IPS DF 4.7 (cell line): ENCODE measurements around the gene TMEM89.

Source experiments
- DNase-seq: peaks from one replicate; pipeline ENCODE4 v3.0.0-alpha.2; 2013; ENCODE audit warnings: low spot score; ENCODE audit errors: extremely low read depth

Gene TMEM89

DNA sequence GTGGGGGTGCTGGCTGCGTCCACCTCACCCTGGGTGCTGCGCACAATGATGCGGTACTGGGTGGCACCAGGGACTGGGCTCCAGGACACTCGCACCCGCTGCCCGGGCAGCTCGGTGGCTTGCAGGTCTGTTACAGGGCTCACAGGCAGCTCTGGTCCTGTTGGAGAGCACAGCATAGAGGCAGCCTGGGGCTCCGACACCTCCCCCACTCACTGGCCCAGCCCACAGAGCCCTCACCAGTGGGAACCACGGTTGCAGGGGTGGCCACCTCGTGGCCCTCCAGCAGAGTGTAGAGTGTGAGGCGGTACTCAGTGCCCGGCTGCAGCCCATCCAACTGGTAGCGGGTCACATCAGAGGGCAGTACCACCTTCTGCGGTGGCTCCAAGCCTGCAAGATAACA lies 30.1 kb downstream of the TMEM89 start:
- no peak for DNase-seq

DNA sequence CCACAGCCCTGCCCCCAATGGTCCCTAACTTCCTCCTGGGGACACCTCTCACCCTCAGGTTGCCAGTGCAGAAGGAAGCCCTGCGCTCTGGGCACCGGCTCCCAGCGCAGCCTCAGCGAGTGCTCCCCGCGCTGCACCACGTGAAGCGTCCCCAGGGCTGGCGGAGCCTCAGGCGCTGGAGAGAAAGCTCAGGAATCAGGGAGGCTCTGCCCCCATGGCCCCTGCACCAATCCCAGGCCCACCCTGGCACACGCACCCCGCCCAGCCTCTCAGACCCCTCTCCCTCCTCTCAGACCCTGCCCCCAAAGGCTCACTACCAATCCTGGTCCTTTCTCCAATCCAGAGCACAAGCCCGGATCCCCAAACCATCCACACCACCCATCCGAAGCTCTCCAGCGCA lies 33.3 kb downstream of the TMEM89 start:
- no peak for DNase-seq

DNA sequence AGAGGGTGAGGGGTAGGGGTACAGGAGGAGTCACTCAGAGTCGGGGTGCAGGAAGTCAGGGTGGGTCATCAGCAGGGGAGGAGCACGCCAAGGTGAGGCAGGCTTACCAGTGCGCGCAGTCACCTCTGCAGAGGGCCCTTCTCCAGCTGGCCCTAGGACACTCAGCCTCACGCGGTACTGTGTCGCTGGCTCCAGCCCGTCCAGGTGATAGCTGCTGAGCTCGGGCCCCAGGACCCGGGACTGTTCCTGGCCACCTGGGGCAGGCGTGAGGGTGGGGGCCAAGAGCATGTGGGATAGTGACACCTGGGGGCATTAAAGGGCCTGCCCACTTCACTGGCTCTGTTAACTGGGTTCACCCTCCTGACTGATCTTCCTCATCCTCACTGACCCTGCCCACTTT lies 33.9 kb downstream of the TMEM89 start:
- no peak for DNase-seq

DNA sequence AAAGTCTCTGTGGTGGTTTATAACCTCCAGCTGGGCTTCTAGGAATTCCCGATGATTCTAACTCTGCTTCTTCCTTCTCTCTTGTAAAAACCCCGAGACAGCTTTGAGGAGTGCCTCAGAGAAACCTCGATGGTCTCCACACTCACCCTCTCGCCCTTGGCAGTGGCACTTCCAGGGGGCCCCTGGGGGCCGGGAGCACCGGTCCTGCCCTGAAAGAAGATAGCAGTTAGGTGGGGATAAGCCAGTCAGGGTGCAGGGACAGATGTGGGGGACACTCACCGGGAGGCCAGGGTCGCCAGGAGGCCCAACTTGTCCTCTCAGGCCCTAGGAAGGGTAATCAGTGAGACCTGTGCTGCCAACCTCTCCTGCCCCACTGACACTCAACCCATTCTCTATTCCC lies 36.2 kb downstream of the TMEM89 start:
- DNase-seq, result no peak

DNA sequence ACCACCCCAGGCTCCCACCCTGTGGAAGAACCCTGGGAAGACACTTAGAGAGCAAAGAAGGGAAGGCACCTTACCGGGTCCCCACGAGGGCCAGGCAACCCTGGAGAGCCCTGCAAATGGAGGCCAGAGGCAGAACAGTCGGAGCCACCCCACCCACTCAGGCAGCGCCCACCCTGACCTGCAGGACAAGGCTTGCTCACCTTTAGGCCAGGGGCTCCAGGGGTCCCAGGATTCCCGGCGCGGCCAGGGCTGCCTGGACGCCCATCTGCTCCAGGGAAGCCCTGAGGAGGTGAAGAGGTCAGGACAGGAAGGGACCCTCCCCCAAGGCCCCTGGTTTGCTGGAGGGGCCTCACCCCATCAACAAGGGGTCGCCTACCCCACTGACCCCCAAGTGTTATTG lies 36.7 kb downstream of the TMEM89 start:
- DNase-seq, result no peak

DNA sequence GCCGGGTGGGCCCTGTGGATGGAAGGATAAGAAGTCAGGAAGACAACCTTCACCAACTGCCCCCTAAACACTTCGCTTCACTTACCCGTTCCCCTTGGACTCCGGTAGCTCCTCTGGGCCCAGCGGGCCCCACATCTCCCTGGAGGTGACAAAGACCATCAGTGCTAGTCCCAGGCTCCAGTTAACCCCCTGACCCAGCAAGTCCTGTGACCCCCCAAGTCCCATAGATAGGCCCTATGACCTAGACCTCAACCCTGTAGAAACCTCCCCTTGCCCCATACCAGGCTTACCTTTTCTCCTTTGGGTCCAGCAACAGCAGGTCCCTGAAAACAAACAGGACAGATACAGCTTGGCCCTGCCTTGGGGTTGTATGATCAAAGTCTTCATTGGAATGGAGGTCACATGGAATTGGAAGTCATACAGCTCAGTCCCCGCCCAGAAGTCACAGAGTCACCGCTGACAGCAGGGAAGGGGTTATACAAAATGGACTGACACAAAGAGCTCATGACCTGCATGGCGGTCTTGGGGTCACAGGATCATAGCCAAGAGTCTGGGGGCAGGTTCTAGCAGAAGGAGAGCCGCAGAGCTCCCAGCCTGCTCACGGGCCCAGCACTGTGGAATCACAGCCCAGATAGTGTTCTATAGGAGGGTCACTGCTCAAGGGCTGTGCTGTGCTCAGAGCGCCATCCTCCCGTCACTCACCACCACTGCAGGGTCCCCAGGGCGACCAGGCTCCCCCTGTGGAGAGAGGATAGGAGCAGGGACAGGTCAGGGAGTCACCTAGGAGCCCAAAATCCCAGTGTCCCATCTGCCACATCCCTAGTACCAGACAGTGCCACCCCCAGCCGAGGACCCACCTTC lies 39.7 kb downstream of the TMEM89 start:
- DNase-seq, result no peak

DNA sequence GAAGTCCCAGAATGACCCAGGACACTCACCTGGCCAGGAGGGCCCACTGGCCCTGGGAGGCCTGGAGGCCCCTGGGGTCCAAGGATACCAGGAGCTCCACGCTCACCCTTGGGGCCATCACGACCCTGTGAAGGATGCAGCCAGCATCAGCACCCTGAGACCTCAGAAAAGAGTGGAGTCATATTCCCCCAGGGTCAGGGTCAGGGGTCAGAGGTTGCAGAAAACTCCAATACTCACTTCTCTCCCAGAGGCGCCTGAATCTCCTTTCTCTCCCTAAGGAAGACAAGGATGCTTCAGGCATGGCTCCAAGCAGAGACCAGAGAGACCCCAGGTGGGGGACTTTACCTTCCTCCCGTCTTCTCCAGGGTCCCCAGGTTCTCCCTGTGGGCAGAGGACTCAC lies 44.9 kb downstream of the TMEM89 start:
- DNase-seq, result no peak

DNA sequence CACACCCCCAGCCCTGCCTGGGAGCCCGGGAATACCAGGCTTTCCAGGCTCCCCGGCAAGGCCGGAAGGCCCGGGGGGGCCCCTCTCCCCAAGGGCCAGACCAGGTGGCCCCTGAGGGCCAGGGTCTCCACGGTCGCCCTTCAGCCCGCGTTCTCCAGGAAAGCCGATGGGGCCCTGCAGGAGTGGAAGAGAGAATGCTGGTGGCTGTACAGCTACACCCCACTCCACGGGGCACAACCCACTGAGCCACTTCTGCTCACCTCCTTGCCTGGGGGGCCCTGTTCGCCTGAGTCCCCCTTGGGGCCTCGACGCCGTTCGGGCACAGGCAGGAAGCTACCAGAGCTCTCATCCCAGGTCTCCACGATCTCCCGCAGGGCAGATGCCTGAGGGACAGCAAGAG lies 46.2 kb downstream of the TMEM89 start:
- DNase-seq, result no peak

DNA sequence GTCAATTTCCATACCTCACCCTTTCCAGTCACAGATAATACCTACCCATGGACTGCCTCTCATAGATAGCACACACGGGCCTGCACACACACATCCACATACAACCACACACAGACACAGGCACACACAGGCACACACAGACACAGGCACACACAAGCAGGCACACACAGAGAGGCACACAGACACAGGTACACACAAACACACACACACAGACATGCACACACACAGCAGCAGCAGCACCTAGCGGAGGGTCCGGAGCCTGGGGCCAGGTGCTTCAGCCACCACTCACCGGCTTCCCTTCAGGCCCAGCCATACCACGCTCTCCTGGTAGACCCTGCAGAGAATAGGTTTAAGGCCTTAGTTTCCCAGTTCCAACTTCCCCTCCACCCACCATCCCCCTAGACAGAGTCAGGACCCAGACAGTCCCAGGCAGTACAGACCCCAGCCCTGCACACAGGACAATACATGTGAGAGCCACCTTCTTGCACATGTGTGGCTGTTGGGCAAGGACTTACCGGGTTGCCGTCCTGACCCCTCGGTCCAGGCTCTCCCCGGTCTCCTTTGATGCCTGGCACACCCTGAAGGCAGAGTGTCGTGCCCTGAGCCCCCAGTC lies 47.5 kb downstream of the TMEM89 start:
- no peak for DNase-seq

DNA sequence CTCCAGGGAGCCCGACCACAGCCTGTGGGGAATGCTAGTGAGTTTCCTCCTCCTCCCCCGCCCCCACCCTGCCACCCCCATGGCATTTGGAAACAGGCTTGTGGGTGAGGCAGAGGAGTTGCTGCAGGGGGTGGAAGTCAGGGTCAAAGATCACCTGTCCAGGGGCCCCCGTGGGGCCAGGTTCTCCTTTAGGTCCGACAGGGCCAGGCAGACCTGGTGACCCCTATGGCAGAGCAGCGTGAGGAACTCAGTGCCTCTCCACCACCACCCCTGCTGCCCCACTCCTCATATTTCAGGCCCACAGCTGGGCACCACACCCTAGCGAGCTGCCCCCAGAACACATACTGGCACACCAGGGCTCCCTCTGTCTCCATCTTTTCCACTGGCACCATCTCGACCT lies 49.1 kb downstream of the TMEM89 start:
- DNase-seq, result no peak

DNA sequence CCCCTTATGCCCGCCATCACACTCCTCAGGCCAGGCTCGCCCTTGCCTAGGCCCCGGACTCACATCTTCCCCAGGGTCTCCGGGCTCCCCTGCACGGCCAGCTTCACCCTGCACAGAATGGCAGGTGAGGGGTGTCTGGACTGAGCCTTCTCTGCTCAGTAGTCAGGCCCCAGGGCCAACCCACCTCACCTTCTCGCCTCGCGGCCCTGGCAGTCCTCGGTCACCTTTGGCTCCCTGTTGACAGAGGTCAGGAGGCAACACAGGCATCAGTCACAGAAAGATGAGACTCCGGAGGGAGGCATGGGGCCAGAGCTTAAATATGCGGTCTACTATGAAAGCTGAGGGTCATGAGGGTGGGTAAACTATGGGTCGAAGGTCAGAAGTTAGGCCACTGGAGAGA lies 49.6 kb downstream of the TMEM89 start:
- no peak for DNase-seq
